Measurements from ENCODE around the gene DPPA4. TPM values are rescaled to one million over a fixed set of nuclear protein-coding genes. Genes with fewer than 3 reads are reported as not detected.
"Not testable (repeated sequence)": the region's sequence is repeated elsewhere in the genome, so short reads cannot be mapped to it uniquely, and the experiment has no call there.

Gene DPPA4
- not detected for total RNA-seq

DNA sequence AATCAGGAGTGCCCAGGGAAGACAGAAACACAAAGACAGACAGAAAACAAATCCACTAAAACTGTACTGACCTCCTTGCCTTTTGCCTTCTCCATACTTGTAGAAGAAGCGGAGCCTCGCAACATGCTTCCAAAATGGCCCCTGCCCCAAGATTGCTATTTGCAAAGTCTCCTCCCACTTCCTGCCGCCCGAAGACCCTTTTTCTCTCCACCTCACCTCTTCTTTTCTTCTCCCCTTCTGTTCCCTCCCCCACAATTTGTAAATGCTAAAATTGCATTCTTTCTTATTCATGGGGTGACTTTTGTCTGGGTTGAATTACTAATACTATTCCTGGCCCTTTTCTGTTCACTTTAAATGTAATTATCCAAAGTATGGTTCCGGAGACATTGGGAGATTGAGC, at the start of gene DPPA4:
DPPA4 (minus strand) TSS at position 154 of the 400 bp plus-strand sequence; CDS start at position 125, 29 bp downstream.
- TF ChIP-seq POLR2A (IDR thresholded peaks at IDR 0.05) (no peak), EP300 (IDR thresholded peaks at IDR 0.05) (no peak), CTCF (IDR thresholded peaks at IDR 0.05) (no peak)
- H3K9me3 ChIP-seq: no peaks in the 10 kb centered on the region
- H3K27me3 ChIP-seq: peaks cover 0 to 10% of the 10 kb centered on the region in 2 donors
- no peak within 1 kb of the TSS for H3K27ac ChIP-seq
- no peaks in the 10 kb centered on the region for H3K36me3 ChIP-seq
- 56 to 58% methylated on average over 5 of the region's 5 CpGs for WGBS, 2 donors
- peaks cover 0 to 11% (median 0%) of the 10 kb centered on the region in 4 donors for H3K4me1 ChIP-seq
- peak within 1 kb of the TSS in 3 of 4 donors; percentile 11 to 35 (median 27) for H3K4me3 ChIP-seq
- DNase-seq (ENCODE audit: low spot score in 2 of 2): no peak

- Histone ChIP-seq H3K27ac (no peak overlapping the region), H3K9me3 (no peaks in the 10 kb centered on the region), H3K4me1 (no peaks in the 10 kb centered on the region), H3K27me3 (no peaks in the 10 kb centered on the region), H3K4me3 (no peak overlapping the region), H3K36me3 (no peaks in the 10 kb centered on the region)
- TF ChIP-seq CTCF (IDR thresholded peaks at IDR 0.05): no peak
- no peak for TF ChIP-seq POLR2A (IDR thresholded peaks at IDR 0.05)
- no peak for TF ChIP-seq EP300 (IDR thresholded peaks at IDR 0.05)
- 66 to 70% methylated on average over 7 of the region's 7 CpGs for WGBS, 2 donors
- DNase-seq (ENCODE audit: low spot score in 2 of 2): no peak
Measured at GRCh38 chr3:109385442-109386318, 48.3 kb upstream of the DPPA4 start.

DNA sequence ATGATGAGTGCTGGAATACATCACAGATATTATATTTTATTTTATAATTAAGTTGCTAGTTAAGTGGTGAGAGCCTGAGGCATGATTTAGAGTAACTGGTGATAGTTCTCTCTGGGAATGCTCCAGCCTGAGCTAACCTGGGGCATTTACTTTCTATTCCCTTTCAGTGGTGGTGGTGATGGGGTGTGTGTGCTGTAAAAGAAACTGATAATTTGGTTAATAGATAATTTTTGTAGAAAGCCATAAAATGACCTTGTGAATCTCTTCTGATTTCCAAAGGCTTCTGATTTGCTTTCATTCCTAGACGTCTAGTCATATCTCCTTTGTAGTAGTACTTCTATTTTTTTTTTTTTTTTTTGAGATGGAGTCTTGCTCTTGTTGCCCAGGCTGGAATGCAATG, 46.8 kb upstream of the DPPA4 start:
- Histone ChIP-seq H3K9me3 (no peaks in the 10 kb centered on the region), H3K27ac (no peak overlapping the region), H3K4me3 (no peak overlapping the region), H3K4me1 (no peaks in the 10 kb centered on the region), H3K36me3 (no peaks in the 10 kb centered on the region), H3K27me3 (no peaks in the 10 kb centered on the region)
- 58 to 71% methylated on average over 1 of the region's 1 CpG for WGBS, 2 donors
- TF ChIP-seq CTCF (IDR thresholded peaks at IDR 0.05) (no peak), EP300 (IDR thresholded peaks at IDR 0.05) (no peak), POLR2A (IDR thresholded peaks at IDR 0.05) (no peak)
- no peak for DNase-seq (ENCODE audit: low spot score in 2 of 2)

GRCh38 chr3:109382588-109382987, 45.2 kb upstream of the DPPA4 start:
- DNase-seq (ENCODE audit: low spot score in 2 of 2): no peak
- TF ChIP-seq EP300 (IDR thresholded peaks at IDR 0.05) (no peak), CTCF (IDR thresholded peaks at IDR 0.05) (no peak), POLR2A (IDR thresholded peaks at IDR 0.05) (no peak)
- H3K27ac ChIP-seq: no peak overlapping the region
- no peak overlapping the region for H3K4me3 ChIP-seq
- H3K27me3 ChIP-seq: no peaks in the 10 kb centered on the region
- 41 to 61% methylated on average over 7 of the region's 7 CpGs for WGBS, 2 donors
- H3K4me1 ChIP-seq: no peaks in the 10 kb centered on the region
- no peaks in the 10 kb centered on the region for H3K9me3 ChIP-seq
- H3K36me3 ChIP-seq: no peaks in the 10 kb centered on the region

DNA sequence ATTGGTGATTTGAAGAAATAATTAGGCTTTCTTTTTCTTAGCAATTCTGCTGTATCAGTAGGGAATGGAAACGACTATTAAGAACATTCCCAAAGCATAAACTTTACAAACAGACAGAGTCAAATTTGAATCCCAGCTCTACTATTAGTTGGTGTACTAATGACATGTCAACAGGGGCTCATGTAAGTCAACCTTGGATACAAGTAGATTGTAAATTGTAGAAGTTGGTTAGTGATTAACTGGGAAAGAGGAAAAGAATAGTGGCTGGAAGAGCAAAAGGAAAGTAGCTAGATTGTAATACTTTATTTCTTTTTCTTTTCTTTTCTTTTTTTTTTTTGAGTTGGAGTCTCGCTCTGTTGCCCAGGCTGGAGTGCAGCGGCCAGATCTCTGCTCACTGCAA, 38.6 kb upstream of the DPPA4 start:
- no peak overlapping the region for H3K4me3 ChIP-seq
- no peaks in the 10 kb centered on the region for H3K4me1 ChIP-seq
- TF ChIP-seq CTCF (IDR thresholded peaks at IDR 0.05): no peak
- no peak for TF ChIP-seq EP300 (IDR thresholded peaks at IDR 0.05)
- TF ChIP-seq POLR2A (IDR thresholded peaks at IDR 0.05): no peak
- WGBS, 2 donors: 91 to 94% methylated on average over 3 of the region's 3 CpGs
- H3K9me3 ChIP-seq: no peaks in the 10 kb centered on the region
- DNase-seq (ENCODE audit: low spot score in 2 of 2): no peak
- no peaks in the 10 kb centered on the region for H3K27me3 ChIP-seq
- H3K27ac ChIP-seq: no peak overlapping the region
- no peaks in the 10 kb centered on the region for H3K36me3 ChIP-seq

DNA sequence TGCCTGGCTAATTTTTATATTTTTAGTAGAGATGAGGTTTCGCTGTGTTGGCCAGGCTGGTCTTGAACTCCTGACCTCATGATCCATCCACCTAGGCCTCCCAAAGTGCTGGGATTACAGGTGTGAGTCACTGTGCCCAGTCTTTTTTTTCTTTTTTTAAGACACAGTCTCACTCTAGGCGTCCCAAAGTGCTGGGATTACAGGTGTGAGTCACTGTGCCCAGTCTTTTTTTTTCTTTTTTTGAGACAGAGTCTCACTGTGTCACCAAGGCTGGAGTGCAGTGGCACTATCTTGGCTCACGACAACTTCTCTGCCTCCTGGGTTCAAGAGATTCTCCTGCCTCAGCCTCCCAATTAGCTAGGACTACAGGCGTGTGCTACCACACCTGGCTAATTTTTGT, 37.1 kb upstream of the DPPA4 start:
- WGBS, 2 donors: 87 to 89% methylated on average over 4 of the region's 4 CpGs
- not testable (repeated sequence) for H3K27me3 ChIP-seq

More for the DNA sequence above, 37.1 kb upstream of the DPPA4 start:
- H3K4me1 ChIP-seq; H3K4me3 ChIP-seq; H3K27ac ChIP-seq; DNase-seq (ENCODE audit: low spot score in 2 of 2); H3K9me3 ChIP-seq; H3K36me3 ChIP-seq: not testable (repeated sequence)

All from tibial nerve (tissue), 4 donors.